ENCODE results near the gene SCGB2B2.

SCGB2B2 gene

GRCh38 chr19:34676697-34677385 is at the start of gene SCGB2B2:
Gene SCGB2B2, minus strand, starts transcription at chr19:34677159. Its CDS starts 82,596 bp downstream, at chr19:34594563.
- TF ChIP-seq CTCF (IDR thresholded peaks at IDR 0.05; ENCODE audit: insufficient read depth, missing control alignments), result no peak
- FAIRE-seq, result no peak
- peak; percentile 24 for DNase-seq (ENCODE audit: insufficient read length, low spot score)

- FAIRE-seq, result no peak
- DNase-seq (ENCODE audit: insufficient read length, low spot score), result no peak
- TF ChIP-seq CTCF (IDR thresholded peaks at IDR 0.05; ENCODE audit: insufficient read depth, missing control alignments), result no peak
Measured at GRCh38 chr19:34725400-34725799, 48.4 kb upstream of the SCGB2B2 start.

GRCh38 chr19:34722353-34722752 is 45.4 kb upstream of the SCGB2B2 start:
- FAIRE-seq (no peak), DNase-seq (ENCODE audit: insufficient read length, low spot score) (no peak)
- TF ChIP-seq CTCF (IDR thresholded peaks at IDR 0.05; ENCODE audit: insufficient read depth, missing control alignments), result no peak

GRCh38 chr19:34715357-34715756 is 38.4 kb upstream of the SCGB2B2 start:
- FAIRE-seq, result no peak
- no peak for DNase-seq (ENCODE audit: insufficient read length, low spot score)
- no peak for TF ChIP-seq CTCF (IDR thresholded peaks at IDR 0.05; ENCODE audit: insufficient read depth, missing control alignments)

- no peak for FAIRE-seq
- no peak for DNase-seq (ENCODE audit: insufficient read length, low spot score)
- no peak for TF ChIP-seq CTCF (IDR thresholded peaks at IDR 0.05; ENCODE audit: insufficient read depth, missing control alignments)
Measured at GRCh38 chr19:34713262-34713637, 36.3 kb upstream of the SCGB2B2 start.

- FAIRE-seq (peak; percentile 63), DNase-seq (ENCODE audit: insufficient read length, low spot score) (no peak)
- TF ChIP-seq CTCF (IDR thresholded peaks at IDR 0.05; ENCODE audit: insufficient read depth, missing control alignments), result peak; percentile 72
Measured at GRCh38 chr19:34712395-34713261, 35.7 kb upstream of the SCGB2B2 start.

GRCh38 chr19:34711890-34712289 is 34.9 kb upstream of the SCGB2B2 start:
- FAIRE-seq (no peak), DNase-seq (ENCODE audit: insufficient read length, low spot score) (no peak)
- no peak for TF ChIP-seq CTCF (IDR thresholded peaks at IDR 0.05; ENCODE audit: insufficient read depth, missing control alignments)
